ENCODE results near the gene SNTG2. TPM values are rescaled to one million over a fixed set of nuclear protein-coding genes. Genes with fewer than 3 reads are reported as not detected.
A peak's percentile ranks its signal among the peaks of the same experiment; 100 is the strongest.

The SNTG2 gene
- total RNA-seq, 4 donors from 2014 or later = 3.3 to 7.4 (median 4.5) TPM

- Histone ChIP-seq H3K27ac (replicated peaks in 1 of 4) (no peak overlapping the region), H3K9me3 (no peaks in the 10 kb centered on the region), H3K36me3 (no peaks in the 10 kb centered on the region), H3K4me1 (peaks cover 0 to 9% (median 6%) of the 10 kb centered on the region in 4 donors), H3K27me3 (no peaks in the 10 kb centered on the region), H3K4me3 (no peak overlapping the region)
- 84% methylated on average over 7 of the region's 7 CpGs for WGBS
- TF ChIP-seq POLR2A (IDR thresholded peaks at IDR 0.05; ENCODE audit: low read depth) (no peak), EP300 (IDR thresholded peaks at IDR 0.05) (no peak), POLR2AphosphoS5 (IDR thresholded peaks at IDR 0.05) (no peak)
- TF ChIP-seq, protein P1, sequence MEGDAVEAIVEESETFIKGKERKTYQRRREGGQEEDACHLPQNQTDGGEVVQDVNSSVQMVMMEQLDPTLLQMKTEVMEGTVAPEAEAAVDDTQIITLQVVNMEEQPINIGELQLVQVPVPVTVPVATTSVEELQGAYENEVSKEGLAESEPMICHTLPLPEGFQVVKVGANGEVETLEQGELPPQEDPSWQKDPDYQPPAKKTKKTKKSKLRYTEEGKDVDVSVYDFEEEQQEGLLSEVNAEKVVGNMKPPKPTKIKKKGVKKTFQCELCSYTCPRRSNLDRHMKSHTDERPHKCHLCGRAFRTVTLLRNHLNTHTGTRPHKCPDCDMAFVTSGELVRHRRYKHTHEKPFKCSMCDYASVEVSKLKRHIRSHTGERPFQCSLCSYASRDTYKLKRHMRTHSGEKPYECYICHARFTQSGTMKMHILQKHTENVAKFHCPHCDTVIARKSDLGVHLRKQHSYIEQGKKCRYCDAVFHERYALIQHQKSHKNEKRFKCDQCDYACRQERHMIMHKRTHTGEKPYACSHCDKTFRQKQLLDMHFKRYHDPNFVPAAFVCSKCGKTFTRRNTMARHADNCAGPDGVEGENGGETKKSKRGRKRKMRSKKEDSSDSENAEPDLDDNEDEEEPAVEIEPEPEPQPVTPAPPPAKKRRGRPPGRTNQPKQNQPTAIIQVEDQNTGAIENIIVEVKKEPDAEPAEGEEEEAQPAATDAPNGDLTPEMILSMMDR (IDR thresholded peaks at IDR 0.05) = no peak
- DNase-seq (ENCODE audit: extremely low spot score) = peak; percentile 86
- intact Hi-C loops (cut with DNase I) = no loop called here
These were observed 201.7 kb downstream of the SNTG2 start for GRCh38 chr2:1152375-1152774.

- H3K4me1 ChIP-seq = peaks cover 0 to 9% (median 6%) of the 10 kb centered on the region in 4 donors
- H3K36me3 ChIP-seq = no peaks in the 10 kb centered on the region
- H3K4me3 ChIP-seq = no peak overlapping the region
- no peaks in the 10 kb centered on the region for H3K27me3 ChIP-seq
- intact Hi-C loops (cut with DNase I) = no loop called here
- H3K27ac ChIP-seq (replicated peaks in 1 of 4) = peak overlapping the region in 1 of 4 donors; percentile 7
- no peaks in the 10 kb centered on the region for H3K9me3 ChIP-seq
- 59% methylated on average over 9 of the region's 9 CpGs for WGBS
- TF ChIP-seq, protein P1 (IDR thresholded peaks at IDR 0.05) = no peak
- TF ChIP-seq EP300 (IDR thresholded peaks at IDR 0.05) = no peak
- TF ChIP-seq POLR2A (IDR thresholded peaks at IDR 0.05; ENCODE audit: low read depth) = no peak
- TF ChIP-seq POLR2AphosphoS5 (IDR thresholded peaks at IDR 0.05) = no peak
- peak; percentile 88 for DNase-seq (ENCODE audit: extremely low spot score)
These were observed 203.3 kb downstream of the SNTG2 start for GRCh38 chr2:1153920-1154319.

GRCh38 chr2:1154710-1155594, 204.3 kb downstream of the SNTG2 start:
- peaks cover 0 to 9% (median 6%) of the 10 kb centered on the region in 4 donors for H3K4me1 ChIP-seq
- intact Hi-C loops (cut with DNase I) = no loop called here
- no peak overlapping the region for H3K4me3 ChIP-seq
- peak; percentile 81 for DNase-seq (ENCODE audit: extremely low spot score)
- no peaks in the 10 kb centered on the region for H3K36me3 ChIP-seq
- TF ChIP-seq POLR2AphosphoS5 (IDR thresholded peaks at IDR 0.05) (no peak), EP300 (IDR thresholded peaks at IDR 0.05) (no peak), POLR2A (IDR thresholded peaks at IDR 0.05; ENCODE audit: low read depth) (no peak)
- TF ChIP-seq, protein P1 (IDR thresholded peaks at IDR 0.05) = no peak
- H3K27me3 ChIP-seq = no peaks in the 10 kb centered on the region
- WGBS = 92% methylated on average over 4 of the region's 4 CpGs
- H3K9me3 ChIP-seq = no peaks in the 10 kb centered on the region
- H3K27ac ChIP-seq (replicated peaks in 1 of 4) = no peak overlapping the region

DNA sequence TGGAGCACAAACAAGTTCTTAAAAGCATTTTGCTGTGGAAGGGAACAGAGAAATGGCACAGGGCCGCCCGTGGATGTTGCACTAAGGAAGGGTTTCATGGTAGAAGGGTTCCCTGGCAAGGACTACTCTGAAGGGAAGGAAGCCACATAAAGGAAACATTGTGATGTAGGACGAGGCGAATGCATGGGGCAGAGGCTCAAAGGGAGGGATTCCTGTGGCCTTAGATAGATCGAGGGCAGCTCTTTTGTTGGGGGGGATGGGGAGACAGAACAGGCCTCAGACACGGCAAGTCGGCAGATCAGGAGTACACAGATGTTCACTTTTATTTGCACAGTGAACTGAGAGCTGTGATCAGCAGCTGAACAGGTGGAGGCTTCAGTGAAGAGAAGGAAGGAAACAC, 205.4 kb downstream of the SNTG2 start:
- Histone ChIP-seq H3K9me3 (no peaks in the 10 kb centered on the region), H3K4me3 (no peak overlapping the region), H3K27me3 (no peaks in the 10 kb centered on the region), H3K4me1 (peaks cover 0 to 9% (median 6%) of the 10 kb centered on the region in 4 donors), H3K27ac (replicated peaks in 1 of 4) (no peak overlapping the region), H3K36me3 (no peaks in the 10 kb centered on the region)
- TF ChIP-seq, protein P1 (IDR thresholded peaks at IDR 0.05) = no peak
- TF ChIP-seq POLR2AphosphoS5 (IDR thresholded peaks at IDR 0.05) (no peak), EP300 (IDR thresholded peaks at IDR 0.05) (no peak), POLR2A (IDR thresholded peaks at IDR 0.05; ENCODE audit: low read depth) (no peak)
- WGBS = 81% methylated on average over 7 of the region's 7 CpGs
- DNase-seq (ENCODE audit: extremely low spot score) = peak; percentile 89
- intact Hi-C loops (cut with DNase I) = no loop called here

Data from esophagus muscularis mucosa (tissue), 4 donors.